Small intestine (tissue), 7 donors: ENCODE measurements around the gene KLK4. TPM values are rescaled to one million over a fixed set of nuclear protein-coding genes. Genes with fewer than 3 reads are reported as not detected.

ENCODE experiments used
- DNase-seq, 2 donors: peaks; one replicate each; pipeline versions ENCODE4 v3.0.0 to v3.0.0-alpha.2; 2013
- FAIRE-seq: peaks from 2 replicates; lab custom pipeline; 2012; peaks lifted over from hg19 to GRCh38; lab: Jason Lieb, UNC
- H3K27ac ChIP-seq, 3 donors: one replicate each; pipeline ENCODE4 v1.5.1; 2013; ENCODE audit warnings: low read length in 2 of 3, mild to moderate bottlenecking in 2 of 3, control low read depth in 1 of 3, inconsistent platforms in 1 of 3, low read depth in 1 of 3, moderate library complexity in 1 of 3
- H3K27me3 ChIP-seq, 3 donors: one replicate each; pipeline ENCODE4 v1.6.1; 2013; ENCODE audit warnings: low read length in 3 of 3, inconsistent platforms in 1 of 3; ENCODE audit not compliant: control insufficient read depth in 3 of 3, insufficient read depth in 3 of 3
- H3K36me3 ChIP-seq, 3 donors: one replicate each; pipeline ENCODE4 v1.6.1; 2013; ENCODE audit warnings: low read length in 3 of 3, inconsistent platforms in 1 of 3, low read depth in 1 of 3, mild to moderate bottlenecking in 1 of 3, moderate library complexity in 1 of 3; ENCODE audit not compliant: control insufficient read depth in 3 of 3, insufficient read depth in 2 of 3
- H3K4me1 ChIP-seq, 3 donors: one replicate each; pipeline ENCODE4 v1.6.1; 2013; ENCODE audit warnings: low read length in 2 of 3, inconsistent platforms in 1 of 3, low read depth in 1 of 3, mild to moderate bottlenecking in 1 of 3, moderate library complexity in 1 of 3; ENCODE audit not compliant: control insufficient read depth in 3 of 3, insufficient read depth in 2 of 3
- H3K4me3 ChIP-seq, 3 donors: one replicate each; pipeline ENCODE4 v1.5.1; 2013; ENCODE audit warnings: low read length in 3 of 3, control low read depth in 1 of 3, inconsistent platforms in 1 of 3, low read depth in 1 of 3, mild to moderate bottlenecking in 1 of 3, moderate library complexity in 1 of 3
- H3K9me3 ChIP-seq, 2 donors: one replicate each; pipeline ENCODE4 v1.6.1; 2013; ENCODE audit warnings: low read depth in 1 of 2, low read length in 1 of 2; ENCODE audit not compliant: control insufficient read depth in 2 of 2, insufficient read depth in 1 of 2
- WGBS, 3 donors: extraction: QIAGEN DNeasy Blood & Tissue Kit; methylation state at CpG; one replicate each; pipeline ENCODE4 v1.1.7; 2013; 5-methylcytosine and 5-hydroxymethylcytosine counted together
- polyA plus RNA-seq, 4 donors: library from polyadenylated mRNA; stranded (reverse) in 3 of 4; unstranded in 1 of 4; fragments of 200-250 nt in 3 of 4; fragments of 120-200 nt in 1 of 4; gene quantifications; one replicate each; pipeline versions ENCODE4 v1.2.1 to v1.2.3, GENCODE V29; 2013
- donor health status: healthy with polysubstance abuse.
- donor health status: control.
- donor health status: control.
- donor health status: Bipolar disorder and iron deficiency.
- donor health status: healthy.

The KLK4 gene
- polyA plus RNA-seq, 4 donors = not detected

DNA sequence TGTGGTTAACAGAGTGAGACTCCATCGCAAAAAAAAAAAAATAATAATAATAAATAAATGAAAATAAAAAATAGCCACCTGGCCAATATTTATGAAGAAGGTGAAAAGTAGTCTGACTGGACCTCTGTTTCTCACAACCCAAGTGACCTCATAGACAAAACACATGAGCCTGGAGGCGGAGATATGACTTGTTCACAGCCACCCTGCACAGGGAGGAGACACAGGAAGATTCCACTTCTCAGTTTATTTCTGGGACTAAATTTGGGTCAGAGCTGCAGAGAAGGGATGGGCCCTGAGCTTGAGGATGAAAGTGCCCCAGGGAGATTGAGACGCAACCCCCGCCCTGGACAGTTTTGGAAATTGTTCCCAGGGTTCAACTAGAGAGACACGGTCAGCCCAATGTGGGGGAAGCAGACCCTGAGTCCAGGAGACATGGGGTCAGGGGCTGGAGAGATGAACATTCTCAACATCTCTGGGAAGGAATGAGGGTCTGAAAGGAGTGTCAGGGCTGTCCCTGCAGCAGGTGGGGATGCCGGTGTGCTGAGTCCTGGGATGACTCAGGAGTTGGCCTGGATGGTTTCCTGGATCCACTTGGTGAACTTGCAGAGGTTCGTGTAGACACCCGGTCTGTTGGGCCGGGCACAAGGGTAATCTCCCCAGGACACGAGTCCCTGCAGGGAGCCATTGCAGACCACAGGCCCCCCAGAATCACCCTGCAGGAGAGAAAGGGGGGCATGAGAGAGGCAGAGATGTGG, 32.1 kb upstream of the KLK4 start:
- Histone ChIP-seq H3K9me3 (peaks cover 0 to 4% of the 10 kb centered on the region in 2 donors), H3K27ac (no peak overlapping the region), H3K36me3 (no peaks in the 10 kb centered on the region), H3K4me3 (no peak overlapping the region), H3K4me1 (no peaks in the 10 kb centered on the region), H3K27me3 (peaks cover 0 to 2% (median 0%) of the 10 kb centered on the region in 3 donors)
- WGBS, 3 donors = 76 to 81% (median 77%) methylated on average over 10 of the region's 10 CpGs
- FAIRE-seq (no peak), DNase-seq (no peak)

GRCh38 chr19:50939596-50939995, 28.4 kb upstream of the KLK4 start:
- 75 to 85% (median 80%) methylated on average over 2 of the region's 2 CpGs for WGBS, 3 donors
- DNase-seq (no peak), FAIRE-seq (no peak)

GRCh38 chr19:50933640-50934039, 22.4 kb upstream of the KLK4 start:
- 65 to 77% (median 70%) methylated on average over 8 of the region's 8 CpGs for WGBS, 3 donors
- no peaks in the 10 kb centered on the region for H3K9me3 ChIP-seq
- H3K4me1 ChIP-seq = no peaks in the 10 kb centered on the region
- H3K36me3 ChIP-seq = no peaks in the 10 kb centered on the region
- H3K4me3 ChIP-seq = no peak overlapping the region
- peaks cover 0 to 2% (median 0%) of the 10 kb centered on the region in 3 donors for H3K27me3 ChIP-seq
- no peak overlapping the region for H3K27ac ChIP-seq
- DNase-seq (no peak), FAIRE-seq (no peak)

More at GRCh38 chr19:50939596-50939995, 28.4 kb upstream of the KLK4 start:
- Histone ChIP-seq H3K27ac (no peak overlapping the region), H3K9me3 (peaks cover 0 to 4% of the 10 kb centered on the region in 2 donors), H3K4me1 (no peaks in the 10 kb centered on the region), H3K4me3 (no peak overlapping the region), H3K36me3 (no peaks in the 10 kb centered on the region), H3K27me3 (peaks cover 0 to 2% (median 0%) of the 10 kb centered on the region in 3 donors)

DNA sequence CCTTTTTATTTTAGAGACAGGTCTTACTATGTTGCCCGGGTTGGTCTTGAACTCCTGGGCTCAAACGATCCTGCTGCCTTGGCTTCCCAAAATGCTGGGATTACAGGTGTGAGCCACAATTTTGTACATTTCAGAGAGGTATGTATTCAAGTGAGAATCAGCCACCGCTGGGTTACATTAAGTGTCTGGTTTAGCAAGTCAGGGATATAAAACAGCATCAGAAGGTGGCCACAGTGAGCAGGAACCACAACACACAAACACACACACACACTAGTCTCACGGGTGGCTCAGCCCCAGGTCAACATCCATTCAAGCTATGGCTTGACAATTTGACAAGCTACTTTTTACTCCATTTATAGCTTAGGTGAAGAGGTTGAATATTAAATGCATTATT, 21.5 kb upstream of the KLK4 start:
- H3K27ac ChIP-seq = no peak overlapping the region
- no peaks in the 10 kb centered on the region for H3K36me3 ChIP-seq
- H3K27me3 ChIP-seq = peaks cover 0 to 2% (median 0%) of the 10 kb centered on the region in 3 donors
- H3K9me3 ChIP-seq = no peaks in the 10 kb centered on the region
- DNase-seq (no peak), FAIRE-seq (no peak)
- H3K4me3 ChIP-seq = no peak overlapping the region
- no peaks in the 10 kb centered on the region for H3K4me1 ChIP-seq
- WGBS, 3 donors = 46 to 70% (median 53%) methylated on average over 4 of the region's 4 CpGs

- 47 to 81% (median 65%) methylated on average over 11 of the region's 11 CpGs for WGBS, 3 donors
- Histone ChIP-seq H3K27me3 (peaks cover 0 to 2% (median 0%) of the 10 kb centered on the region in 3 donors), H3K36me3 (no peaks in the 10 kb centered on the region), H3K4me3 (no peak overlapping the region), H3K4me1 (no peaks in the 10 kb centered on the region), H3K9me3 (no peaks in the 10 kb centered on the region), H3K27ac (no peak overlapping the region)
- DNase-seq = no peak
- no peak for FAIRE-seq
These were observed 21.0 kb upstream of the KLK4 start for GRCh38 chr19:50932018-50932689.

GRCh38 chr19:50931023-50931422, 19.8 kb upstream of the KLK4 start:
- no peak for FAIRE-seq
- Histone ChIP-seq H3K4me1 (no peaks in the 10 kb centered on the region), H3K27me3 (peaks cover 0 to 2% (median 0%) of the 10 kb centered on the region in 3 donors), H3K4me3 (no peak overlapping the region), H3K9me3 (no peaks in the 10 kb centered on the region), H3K36me3 (no peaks in the 10 kb centered on the region), H3K27ac (no peak overlapping the region)
- DNase-seq = no peak

GRCh38 chr19:50928831-50929230, 17.6 kb upstream of the KLK4 start:
- no peaks in the 10 kb centered on the region for H3K36me3 ChIP-seq
- H3K27me3 ChIP-seq = peaks cover 0 to 2% (median 0%) of the 10 kb centered on the region in 3 donors
- WGBS, 3 donors = 34 to 82% (median 53%) methylated on average over 5 of the region's 5 CpGs
- FAIRE-seq = no peak
- DNase-seq = no peak
- H3K9me3 ChIP-seq = no peaks in the 10 kb centered on the region
- H3K4me3 ChIP-seq = no peak overlapping the region
- H3K27ac ChIP-seq = no peak overlapping the region
- H3K4me1 ChIP-seq = no peaks in the 10 kb centered on the region

GRCh38 chr19:50926144-50926543, 14.9 kb upstream of the KLK4 start:
- 78 to 82% (median 80%) methylated on average over 11 of the region's 11 CpGs for WGBS, 3 donors
- FAIRE-seq (no peak), DNase-seq (no peak)
- Histone ChIP-seq H3K4me3 (no peak overlapping the region), H3K27me3 (peaks cover 0 to 3% (median 0%) of the 10 kb centered on the region in 3 donors), H3K36me3 (no peaks in the 10 kb centered on the region), H3K27ac (no peak overlapping the region), H3K9me3 (no peaks in the 10 kb centered on the region), H3K4me1 (no peaks in the 10 kb centered on the region)
